VCaP (cell line): Measurements from ENCODE around the gene CRACDL.

Experiments used
- H3K27ac ChIP-seq: fragments of 450-650 bp; 2 replicates; pipeline ENCODE4 v1.5.1; 2017
- TF ChIP-seq, protein P1 (sequence below): fragments of 450-650 bp; conservative IDR thresholded peaks from 2 replicates; pipeline ENCODE4 v1.5.1; 2017; ENCODE audit warnings: mild to moderate bottlenecking, moderate library complexity

The CRACDL gene

DNA sequence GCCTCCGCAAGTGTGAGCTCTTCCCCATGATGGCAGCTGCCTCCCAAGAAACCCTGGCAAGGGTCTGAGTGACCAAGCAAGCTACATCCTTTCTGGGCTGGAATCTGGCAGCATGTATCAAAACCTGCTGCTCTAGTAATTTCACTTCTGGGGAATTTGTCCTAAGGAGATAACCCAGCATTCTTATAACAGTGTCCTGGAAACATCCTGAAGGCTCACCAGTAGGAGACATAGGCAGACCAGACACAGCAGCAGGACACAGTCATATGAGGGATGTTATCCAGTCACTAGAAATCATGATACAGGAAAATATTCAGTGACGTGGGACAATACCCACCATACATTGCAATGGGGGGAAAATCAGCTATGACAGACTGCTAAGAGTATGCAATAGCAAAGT is 64.5 kb downstream of the CRACDL start:
- TF ChIP-seq, protein P1, sequence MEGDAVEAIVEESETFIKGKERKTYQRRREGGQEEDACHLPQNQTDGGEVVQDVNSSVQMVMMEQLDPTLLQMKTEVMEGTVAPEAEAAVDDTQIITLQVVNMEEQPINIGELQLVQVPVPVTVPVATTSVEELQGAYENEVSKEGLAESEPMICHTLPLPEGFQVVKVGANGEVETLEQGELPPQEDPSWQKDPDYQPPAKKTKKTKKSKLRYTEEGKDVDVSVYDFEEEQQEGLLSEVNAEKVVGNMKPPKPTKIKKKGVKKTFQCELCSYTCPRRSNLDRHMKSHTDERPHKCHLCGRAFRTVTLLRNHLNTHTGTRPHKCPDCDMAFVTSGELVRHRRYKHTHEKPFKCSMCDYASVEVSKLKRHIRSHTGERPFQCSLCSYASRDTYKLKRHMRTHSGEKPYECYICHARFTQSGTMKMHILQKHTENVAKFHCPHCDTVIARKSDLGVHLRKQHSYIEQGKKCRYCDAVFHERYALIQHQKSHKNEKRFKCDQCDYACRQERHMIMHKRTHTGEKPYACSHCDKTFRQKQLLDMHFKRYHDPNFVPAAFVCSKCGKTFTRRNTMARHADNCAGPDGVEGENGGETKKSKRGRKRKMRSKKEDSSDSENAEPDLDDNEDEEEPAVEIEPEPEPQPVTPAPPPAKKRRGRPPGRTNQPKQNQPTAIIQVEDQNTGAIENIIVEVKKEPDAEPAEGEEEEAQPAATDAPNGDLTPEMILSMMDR = no peak

GRCh38 chr2:98870516-98871158 is 65.4 kb downstream of the CRACDL start:
- H3K27ac ChIP-seq = no peak overlapping the region; the same call in 1 of the 2 replicates
- TF ChIP-seq, protein P1 = no peak

More for the DNA sequence above, 64.5 kb downstream of the CRACDL start:
- no peak overlapping the region for H3K27ac ChIP-seq

DNA sequence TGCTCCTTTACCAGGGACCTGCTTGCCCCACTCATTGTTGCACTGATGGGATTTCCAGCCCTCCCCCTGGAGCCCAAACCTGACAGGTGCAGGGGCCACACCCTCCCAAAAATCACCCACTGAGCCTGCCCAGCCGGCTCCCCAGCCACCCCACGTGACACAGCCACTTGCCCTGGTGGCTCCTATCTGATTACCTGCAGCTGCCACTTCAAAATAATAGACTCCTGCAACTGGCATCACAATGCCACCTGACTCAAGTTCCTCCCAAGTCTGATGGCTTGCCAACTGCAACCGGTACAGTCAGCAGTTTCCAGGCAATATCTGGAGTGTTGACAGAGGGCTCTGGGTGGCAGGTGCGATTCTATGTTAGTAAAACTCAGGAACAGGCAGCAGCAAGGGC is 66.2 kb downstream of the CRACDL start:
- peak overlapping the region; percentile 14; the same call in 1 of the 2 replicates for H3K27ac ChIP-seq
- TF ChIP-seq, protein P1 = no peak

- TF ChIP-seq, protein P1 = no peak
Observed at GRCh38 chr2:98869272-98869641, 66.8 kb downstream of the CRACDL start.

DNA sequence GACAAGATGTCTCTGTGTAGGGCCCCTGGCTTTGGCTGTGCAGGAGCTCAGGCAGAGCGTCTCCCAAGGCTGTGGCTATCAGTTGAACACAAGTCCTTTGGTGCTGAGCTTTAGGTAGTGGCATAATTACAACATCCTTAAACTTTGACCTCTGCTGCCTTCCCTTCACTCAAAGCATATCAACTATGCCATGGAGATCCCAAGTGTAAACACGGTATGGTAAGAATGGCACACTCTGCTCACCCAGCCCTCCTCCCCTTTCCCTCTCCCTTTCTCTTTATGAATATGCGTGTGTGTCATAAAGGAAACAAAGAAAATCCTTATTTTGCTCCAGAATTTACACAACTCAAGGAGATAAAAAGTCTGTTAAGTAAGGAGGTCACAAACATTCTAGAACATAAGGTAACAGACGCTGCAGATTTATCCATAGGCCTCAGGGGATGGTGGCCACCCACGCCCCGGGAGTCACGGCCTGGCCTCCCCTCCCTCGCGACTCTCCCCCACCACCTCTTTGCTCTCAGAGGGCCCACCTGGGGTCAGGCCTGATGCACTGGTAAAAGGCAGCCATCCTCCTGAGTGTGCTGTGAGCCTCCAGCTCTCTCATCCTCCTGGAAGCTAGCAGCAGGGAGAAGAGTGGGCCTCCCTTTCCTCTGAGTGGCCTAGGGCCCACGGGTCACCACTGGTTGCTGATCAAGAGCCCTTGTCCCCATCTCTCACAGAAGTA is 67.3 kb downstream of the CRACDL start:
- TF ChIP-seq, protein P1 = no peak
- no peak overlapping the region for H3K27ac ChIP-seq

More at GRCh38 chr2:98869272-98869641, 66.8 kb downstream of the CRACDL start:
- peak overlapping the region; percentile 14; the same call in 1 of the 2 replicates for H3K27ac ChIP-seq

GRCh38 chr2:98867539-98868309 is 68.3 kb downstream of the CRACDL start:
- no peak overlapping the region for H3K27ac ChIP-seq
- TF ChIP-seq, protein P1 = no peak

GRCh38 chr2:98866033-98866432 is 70.0 kb downstream of the CRACDL start:
- TF ChIP-seq, protein P1 = no peak
- no peak overlapping the region for H3K27ac ChIP-seq
